GM12878 (cell line): Measurements from ENCODE around the gene C12orf43.
A peak's percentile ranks its signal among the peaks of the same experiment; 100 is the strongest.

ENCODE experiments used
- CTCF ChIP-seq, 3 experiments: IDR thresholded peaks in 2 of 3; conservative IDR thresholded peaks in 1 of 3; 2 replicates each; pipeline ENCODE4 v1.5.1; 2011; ENCODE audit warnings: low read depth in 3 of 3, low read length in 3 of 3, mild to moderate bottlenecking in 3 of 3, control low read depth in 2 of 3, moderate library complexity in 2 of 3, inconsistent platforms in 1 of 3, mixed read lengths in 1 of 3; ENCODE audit not compliant: control insufficient read depth in 2 of 3, insufficient read depth in 1 of 3; ENCODE audit errors: extremely low read depth in 1 of 3
- ETV6 ChIP-seq, 2 experiments: fragments of 450-650 bp in 1 of 2; IDR thresholded peaks in 1 of 2; conservative IDR thresholded peaks in 1 of 2; 2 replicates each; pipeline ENCODE4 v1.6.1; 2014; ENCODE audit warnings: antibody characterized with exemption in 1 of 2, borderline replicate concordance in 1 of 2, low read depth in 1 of 2, mild to moderate bottlenecking in 1 of 2, moderate library complexity in 1 of 2
- POLR2A ChIP-seq: IDR thresholded peaks from 2 replicates; pipeline ENCODE4 v1.6.1; 2011; ENCODE audit warnings: low read depth, mild to moderate bottlenecking, low read length
- TAF1 ChIP-seq: IDR thresholded peaks from 2 replicates; pipeline ENCODE4 v1.6.1; 2011; ENCODE audit warnings: mild to moderate bottlenecking, low read depth, low read length, borderline replicate concordance
- YY1 ChIP-seq: IDR thresholded peaks from 2 replicates; pipeline ENCODE4 v1.6.1; 2011; ENCODE audit warnings: low read depth, mild to moderate bottlenecking, low read length
- ZZZ3 ChIP-seq: IDR thresholded peaks from 2 replicates; pipeline ENCODE4 v1.6.1; 2011; ENCODE audit warnings: low read depth; ENCODE audit not compliant: control insufficient read depth, insufficient read length
- TF ChIP-seq, protein P1 (sequence below): IDR thresholded peaks from 2 replicates; pipeline ENCODE4 v1.6.1; 2012; ENCODE audit warnings: low read length, inconsistent platforms

GRCh38 chr12:121015825-121016766 lies at the start of gene C12orf43:
- TF ChIP-seq YY1 (peak; percentile 100), ZZZ3 (no peak), ETV6 (conservative IDR thresholded peaks at IDR 0.05 in 1 of 2, IDR thresholded peaks at IDR 0.05 in 1 of 2; ENCODE audit: borderline replicate concordance in 1 of 2, low read depth in 1 of 2) (no peak), TAF1 (peak; percentile 83), POLR2A (peak; percentile 89), CTCF (IDR thresholded peaks at IDR 0.05 in 2 of 3, conservative IDR thresholded peaks at IDR 0.05 in 1 of 3; ENCODE audit: control insufficient read depth in 2 of 3, extremely low read depth in 1 of 3, insufficient read depth in 1 of 3, low read depth in 3 of 3, low read length in 3 of 3) (no peak)
- TF ChIP-seq, protein P1, sequence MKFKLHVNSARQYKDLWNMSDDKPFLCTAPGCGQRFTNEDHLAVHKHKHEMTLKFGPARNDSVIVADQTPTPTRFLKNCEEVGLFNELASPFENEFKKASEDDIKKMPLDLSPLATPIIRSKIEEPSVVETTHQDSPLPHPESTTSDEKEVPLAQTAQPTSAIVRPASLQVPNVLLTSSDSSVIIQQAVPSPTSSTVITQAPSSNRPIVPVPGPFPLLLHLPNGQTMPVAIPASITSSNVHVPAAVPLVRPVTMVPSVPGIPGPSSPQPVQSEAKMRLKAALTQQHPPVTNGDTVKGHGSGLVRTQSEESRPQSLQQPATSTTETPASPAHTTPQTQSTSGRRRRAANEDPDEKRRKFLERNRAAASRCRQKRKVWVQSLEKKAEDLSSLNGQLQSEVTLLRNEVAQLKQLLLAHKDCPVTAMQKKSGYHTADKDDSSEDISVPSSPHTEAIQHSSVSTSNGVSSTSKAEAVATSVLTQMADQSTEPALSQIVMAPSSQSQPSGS = no peak
